Bronchial epithelial cell (primary cell): ENCODE results near the gene FOXB2. TPM values are rescaled to one million over a fixed set of nuclear protein-coding genes. Genes with fewer than 3 reads are reported as not detected.

Experiments
- DNase-seq: peaks from one replicate; pipeline ENCODE4 v3.0.0-alpha.2; 2010; ENCODE audit warnings: low read depth
- FAIRE-seq: peaks from 2 replicates; lab custom pipeline; 2011; peaks lifted over from hg19 to GRCh38; lab: Jason Lieb, UNC
- H3K27me3 ChIP-seq: 2 replicates; pipeline ENCODE4 v1.5.1; 2011; ENCODE audit warnings: low read length; ENCODE audit not compliant: control insufficient read depth, insufficient read depth
- H3K36me3 ChIP-seq: 2 replicates; pipeline ENCODE4 v1.5.1; 2011; ENCODE audit warnings: low read length; ENCODE audit not compliant: control insufficient read depth, insufficient read depth
- H3K4me3 ChIP-seq: 2 replicates; pipeline ENCODE4 v1.5.1; 2011; ENCODE audit warnings: mild to moderate bottlenecking, low read depth, low read length, control low read depth
- CTCF ChIP-seq: IDR thresholded peaks from 2 replicates; pipeline ENCODE4 v1.5.1; 2011; ENCODE audit warnings: mild to moderate bottlenecking, moderate library complexity, low read length, control low read depth, inconsistent platforms; ENCODE audit not compliant: insufficient read depth, severe bottlenecking
- total RNA-seq: library from RNA; depleted of rRNA; stranded (reverse); fragments of >200 nt; gene quantifications from 2 replicates; pipeline ENCODE4 v1.2.1, GENCODE V29; 2014

Gene FOXB2
- total RNA-seq, 1 donor from 2014 or later: not detected

- TF ChIP-seq CTCF: no peak
- Histone ChIP-seq H3K4me3 (no peak overlapping the region), H3K27me3 (peaks cover 67% of the 10 kb centered on the region), H3K36me3 (no peaks in the 10 kb centered on the region)
- DNase-seq: no peak
- FAIRE-seq: no peak
Measured at GRCh38 chr9:77021291-77021894, 1.9 kb downstream of the FOXB2 start.

- no peak for DNase-seq
- TF ChIP-seq CTCF: no peak
- no peak overlapping the region for H3K4me3 ChIP-seq
- peaks cover 59% of the 10 kb centered on the region for H3K27me3 ChIP-seq
- no peaks in the 10 kb centered on the region for H3K36me3 ChIP-seq
- no peak for FAIRE-seq
Measured at GRCh38 chr9:77021922-77022782, 2.7 kb downstream of the FOXB2 start.

- Histone ChIP-seq H3K4me3 (no peak overlapping the region), H3K36me3 (no peaks in the 10 kb centered on the region), H3K27me3 (peaks cover 54% of the 10 kb centered on the region)
- no peak for TF ChIP-seq CTCF
- FAIRE-seq (no peak), DNase-seq (no peak)
Measured at GRCh38 chr9:77022783-77023440, 3.5 kb downstream of the FOXB2 start.

- no peak overlapping the region for H3K4me3 ChIP-seq
- no peak for FAIRE-seq
- DNase-seq: no peak
- peaks cover 46% of the 10 kb centered on the region for H3K27me3 ChIP-seq
- no peak for TF ChIP-seq CTCF
- H3K36me3 ChIP-seq: no peaks in the 10 kb centered on the region
Measured at GRCh38 chr9:77023726-77024125, 4.3 kb downstream of the FOXB2 start.

- TF ChIP-seq CTCF: no peak
- Histone ChIP-seq H3K36me3 (no peaks in the 10 kb centered on the region), H3K4me3 (no peak overlapping the region), H3K27me3 (peaks cover 35% of the 10 kb centered on the region)
- DNase-seq (peak; percentile 58), FAIRE-seq (no peak)
Measured at GRCh38 chr9:77024776-77025545, 5.5 kb downstream of the FOXB2 start.
